Gastrocnemius medialis (tissue), 4 donors: ENCODE measurements around the gene ZDHHC18.

Experiments used
- CTCF ChIP-seq, 5 experiments: fragments of 450-650 bp in 3 of 5; fragments of 200-600 bp in 2 of 5; sonication (generic) in 2 of 5; IDR thresholded peaks in 4 of 5; conservative IDR thresholded peaks in 1 of 5; 1 replicate in 4 of 5; 2 replicates in 1 of 5; pipeline ENCODE4 v1.5.1; 2016 to 2019; ENCODE audit warnings: antibody characterized with exemption in 5 of 5, mild to moderate bottlenecking in 3 of 5, moderate library complexity in 3 of 5
- POLR2A ChIP-seq, 2 donors: fragments of 450-650 bp; IDR thresholded peaks; one replicate each; pipeline ENCODE4 v1.6.1; 2017; ENCODE audit warnings: antibody characterized with exemption in 2 of 2, mild to moderate bottlenecking in 2 of 2, moderate library complexity in 2 of 2

- TF ChIP-seq CTCF (IDR thresholded peaks at IDR 0.05 in 4 of 5, conservative IDR thresholded peaks at IDR 0.05 in 1 of 5) (no peak), POLR2A (IDR thresholded peaks at IDR 0.05) (no peak)
Observed at GRCh38 chr1:26852701-26853100, 26.2 kb downstream of the ZDHHC18 start.
